Activated T-cell treated with anti-CD3 and anti-CD28 coated beads, Interleukin-2, amount 50 U/mL, for 4 hours (primary cell): ENCODE data around the gene CABLES1. TPM values are rescaled to one million over a fixed set of nuclear protein-coding genes. Genes with fewer than 3 reads are reported as not detected.
A peak's percentile ranks its signal among the peaks of the same experiment; 100 is the strongest.
"Not testable (repeated sequence)": the region's sequence is repeated elsewhere in the genome, so short reads cannot be mapped to it uniquely, and the experiment has no call there.

Experiments
- ATAC-seq, 2 donors: fragments of 200-7000 bp; cut with Tn5 transposase; one replicate each; pipeline ENCODE4 v1.10.0; 2021
- DNase-seq: peaks from one replicate; pipeline ENCODE4 v3.0.0-alpha.2; 2020
- H3K27me3 Mint-ChIP-seq: one replicate; pipeline ENCODE4 v1.8.0; 2021; ENCODE audit warnings: low read depth, mixed read lengths
- H3K36me3 Mint-ChIP-seq: one replicate; pipeline ENCODE4 v1.8.0; 2022; ENCODE audit warnings: mixed read lengths; ENCODE audit not compliant: insufficient read depth
- H3K4me1 Mint-ChIP-seq: one replicate; pipeline ENCODE4 v1.8.0; 2021; ENCODE audit warnings: low read depth, mixed read lengths
- H3K4me3 Mint-ChIP-seq: one replicate; pipeline ENCODE4 v1.8.0; 2021; ENCODE audit warnings: mild to moderate bottlenecking, moderate library complexity, mixed read lengths
- H3K9me3 Mint-ChIP-seq: one replicate; pipeline ENCODE4 v1.8.0; 2021; ENCODE audit warnings: mixed read lengths
- total RNA-seq, 3 donors: library from RNA; stranded (reverse); gene quantifications; one replicate each; pipeline ENCODE4 v1.2.1, GENCODE V29; 2021

Gene CABLES1, protein sequence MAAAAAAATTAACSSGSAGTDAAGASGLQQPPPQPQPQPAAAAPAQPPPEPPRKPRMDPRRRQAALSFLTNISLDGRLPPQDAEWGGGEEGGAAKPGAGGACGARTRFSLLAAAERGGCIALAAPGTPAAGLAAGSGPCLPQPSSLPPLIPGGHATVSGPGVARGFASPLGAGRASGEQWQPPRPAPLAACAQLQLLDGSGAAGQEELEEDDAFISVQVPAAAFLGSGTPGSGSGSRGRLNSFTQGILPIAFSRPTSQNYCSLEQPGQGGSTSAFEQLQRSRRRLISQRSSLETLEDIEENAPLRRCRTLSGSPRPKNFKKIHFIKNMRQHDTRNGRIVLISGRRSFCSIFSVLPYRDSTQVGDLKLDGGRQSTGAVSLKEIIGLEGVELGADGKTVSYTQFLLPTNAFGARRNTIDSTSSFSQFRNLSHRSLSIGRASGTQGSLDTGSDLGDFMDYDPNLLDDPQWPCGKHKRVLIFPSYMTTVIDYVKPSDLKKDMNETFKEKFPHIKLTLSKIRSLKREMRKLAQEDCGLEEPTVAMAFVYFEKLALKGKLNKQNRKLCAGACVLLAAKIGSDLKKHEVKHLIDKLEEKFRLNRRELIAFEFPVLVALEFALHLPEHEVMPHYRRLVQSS
- total RNA-seq: 1 to 10 TPM; 1.1 to 1.5 (median 1.4) TPM

DNA sequence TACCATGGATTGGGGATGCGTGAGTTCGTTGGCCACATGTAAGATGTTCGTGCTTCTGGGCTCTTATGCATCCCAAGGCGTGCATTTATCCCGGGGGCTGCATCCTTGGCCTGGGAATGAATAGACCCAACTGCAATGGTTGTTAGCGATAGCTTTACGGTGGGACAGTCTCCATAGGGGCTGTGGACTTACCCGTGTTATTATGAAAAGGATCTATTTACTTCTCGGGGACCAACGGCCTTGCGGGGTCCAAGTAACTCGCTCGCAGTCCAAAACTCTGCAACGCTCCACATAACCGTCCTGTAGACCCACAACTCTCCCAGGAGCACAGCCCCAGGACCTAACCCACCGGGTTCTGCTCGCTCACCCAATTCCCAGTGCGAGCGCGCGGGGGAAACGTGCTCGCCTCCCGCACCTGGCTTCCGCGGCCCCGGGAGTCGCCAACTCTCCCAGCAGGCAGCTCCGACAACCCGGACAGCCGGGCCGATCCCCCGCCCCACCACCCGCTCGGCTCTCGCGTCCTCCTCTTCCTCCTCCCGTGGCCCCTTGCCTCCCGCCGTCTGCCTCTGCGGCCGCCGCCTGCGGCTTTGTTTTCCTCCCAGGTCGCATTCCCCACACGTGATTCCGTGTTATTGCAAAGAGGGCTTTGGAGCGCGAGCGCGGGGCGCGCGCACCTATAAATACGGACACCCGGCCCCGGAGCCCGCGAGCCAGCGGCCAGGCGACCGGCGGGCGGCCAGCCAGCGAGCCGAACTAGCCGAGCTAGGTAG is at the start of gene CABLES1:
Gene CABLES1 (plus strand): TSS at position 706 of the 770 bp plus-strand sequence. CDS start 278 bp downstream, outside the sequence.
- H3K4me1 Mint-ChIP-seq: peaks cover 17% of the 10 kb centered on the region
- peak within 1 kb of the TSS; percentile 74 for H3K4me3 Mint-ChIP-seq
- peaks cover 53% of the 10 kb centered on the region for H3K27me3 Mint-ChIP-seq
- H3K36me3 Mint-ChIP-seq: no peaks in the 10 kb centered on the region
- H3K9me3 Mint-ChIP-seq: no peaks in the 10 kb centered on the region
- DNase-seq (no peak), ATAC-seq (peak; percentile 15 to 32)

- Mint-ChIP-seq H3K27me3 (peaks cover 16% of the 10 kb centered on the region), H3K9me3 (no peaks in the 10 kb centered on the region), H3K36me3 (no peaks in the 10 kb centered on the region), H3K4me3 (no peak overlapping the region), H3K4me1 (peaks cover 3% of the 10 kb centered on the region)
- ATAC-seq: no peak
- no peak for DNase-seq
Observed at GRCh38 chr18:23087352-23087751, 47.9 kb upstream of the CABLES1 start.

GRCh38 chr18:23088310-23088709 is 47.0 kb upstream of the CABLES1 start:
- Mint-ChIP-seq H3K4me3 (no peak overlapping the region), H3K9me3 (no peaks in the 10 kb centered on the region), H3K4me1 (peaks cover 3% of the 10 kb centered on the region), H3K36me3 (no peaks in the 10 kb centered on the region), H3K27me3 (peaks cover 14% of the 10 kb centered on the region)
- ATAC-seq (no peak), DNase-seq (no peak)

GRCh38 chr18:23091017-23091993 is 44.0 kb upstream of the CABLES1 start:
- not testable (repeated sequence) for ATAC-seq, H3K27me3 Mint-ChIP-seq, H3K9me3 Mint-ChIP-seq

GRCh38 chr18:23092121-23092520 is 43.2 kb upstream of the CABLES1 start:
- no peaks in the 10 kb centered on the region for H3K27me3 Mint-ChIP-seq
- DNase-seq (no peak), ATAC-seq (no peak)
- H3K36me3 Mint-ChIP-seq: no peaks in the 10 kb centered on the region
- no peak overlapping the region for H3K4me3 Mint-ChIP-seq
- peaks cover 3% of the 10 kb centered on the region for H3K4me1 Mint-ChIP-seq
- no peaks in the 10 kb centered on the region for H3K9me3 Mint-ChIP-seq

More at GRCh38 chr18:23091017-23091993, 44.0 kb upstream of the CABLES1 start:
- not testable (repeated sequence) for H3K36me3 Mint-ChIP-seq, H3K4me3 Mint-ChIP-seq, H3K4me1 Mint-ChIP-seq, DNase-seq

DNA sequence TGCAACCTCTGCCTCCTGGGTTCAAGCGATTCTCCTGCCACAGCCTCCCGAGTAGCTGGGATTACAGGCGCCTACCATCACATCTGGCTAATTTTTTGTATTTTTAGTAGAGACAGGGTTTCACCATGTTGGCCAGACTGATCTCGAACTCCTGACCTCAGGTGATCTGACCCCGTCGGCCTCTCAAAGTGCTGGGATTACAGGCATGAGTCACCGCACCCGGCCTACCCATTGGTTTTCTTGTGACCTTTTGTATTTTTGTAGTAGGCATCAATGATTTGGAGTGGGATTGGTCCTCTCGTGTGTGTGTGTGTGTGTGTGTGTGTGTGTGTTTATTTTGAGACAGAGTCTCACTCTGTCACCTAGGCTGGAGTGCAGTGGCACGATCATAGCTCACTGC is 42.2 kb upstream of the CABLES1 start:
- not testable (repeated sequence) for DNase-seq, H3K36me3 Mint-ChIP-seq, H3K4me1 Mint-ChIP-seq, H3K27me3 Mint-ChIP-seq, H3K4me3 Mint-ChIP-seq, ATAC-seq, H3K9me3 Mint-ChIP-seq

DNA sequence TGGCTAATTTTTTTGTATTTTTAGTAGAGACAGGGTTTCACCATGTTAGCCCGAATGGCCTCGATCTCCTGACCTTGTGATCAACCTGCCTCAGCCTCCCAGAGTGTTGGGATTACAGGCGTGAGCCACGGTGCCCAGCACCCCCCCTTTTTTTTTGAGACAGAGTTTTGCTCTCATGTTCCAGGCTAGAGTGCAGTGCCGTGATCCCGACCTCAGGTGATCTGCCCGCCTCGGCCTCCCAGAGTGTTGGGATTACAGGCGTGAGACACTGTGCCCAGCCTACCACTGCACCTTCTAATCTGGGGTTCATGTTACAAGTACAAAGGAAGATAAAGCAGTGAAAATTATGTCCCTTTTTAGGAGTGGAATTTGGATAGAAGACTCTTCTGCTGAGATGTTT is 41.5 kb upstream of the CABLES1 start:
- Mint-ChIP-seq H3K9me3 (no peaks in the 10 kb centered on the region), H3K4me3 (no peak overlapping the region), H3K27me3 (no peaks in the 10 kb centered on the region), H3K4me1 (peaks cover 3% of the 10 kb centered on the region), H3K36me3 (no peaks in the 10 kb centered on the region)
- ATAC-seq (no peak), DNase-seq (no peak)

DNA sequence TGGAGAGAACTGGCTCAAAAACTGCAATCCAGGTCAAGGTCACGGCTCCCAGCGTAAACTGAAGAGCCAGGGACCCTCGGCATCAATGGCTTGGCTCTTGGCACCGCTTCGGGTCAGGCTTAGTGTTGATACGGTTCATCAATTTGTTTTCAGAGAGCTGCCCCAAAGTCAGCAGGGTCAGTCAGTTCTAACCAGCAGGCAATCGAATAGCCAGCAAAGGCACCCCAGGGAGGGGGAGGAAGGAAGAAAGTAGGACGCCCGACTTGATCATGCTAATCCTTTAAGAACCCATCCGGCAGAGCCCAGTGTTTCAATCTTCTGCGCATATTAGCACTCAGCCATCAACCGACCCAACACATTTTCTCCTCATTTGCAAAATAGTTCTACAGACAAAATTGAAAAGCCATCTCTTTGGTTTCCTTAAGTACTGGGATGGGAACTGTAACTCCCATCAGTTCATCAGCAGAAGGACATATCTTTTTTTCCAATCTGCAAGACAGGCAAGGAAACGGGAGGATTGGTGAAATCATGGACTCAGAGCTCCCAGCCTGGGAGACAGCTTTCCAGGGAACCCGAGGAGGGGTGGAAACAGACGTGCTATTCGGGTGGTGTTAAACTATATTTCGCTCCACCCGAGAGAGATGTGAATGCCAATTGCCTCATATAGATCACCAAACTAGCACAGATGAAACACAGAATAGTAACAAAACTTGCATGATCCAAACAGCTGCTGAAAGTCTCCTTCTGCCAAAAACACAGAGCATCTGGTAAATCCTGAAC is 40.7 kb upstream of the CABLES1 start:
- DNase-seq (no peak), ATAC-seq (no peak)
- H3K4me3 Mint-ChIP-seq: no peak overlapping the region
- H3K9me3 Mint-ChIP-seq: no peaks in the 10 kb centered on the region
- H3K4me1 Mint-ChIP-seq: peaks cover 3% of the 10 kb centered on the region
- no peaks in the 10 kb centered on the region for H3K36me3 Mint-ChIP-seq
- no peaks in the 10 kb centered on the region for H3K27me3 Mint-ChIP-seq

GRCh38 chr18:23095463-23095862 is 39.8 kb upstream of the CABLES1 start:
- Mint-ChIP-seq H3K4me3 (no peak overlapping the region), H3K27me3 (no peaks in the 10 kb centered on the region), H3K9me3 (no peaks in the 10 kb centered on the region), H3K36me3 (no peaks in the 10 kb centered on the region), H3K4me1 (peaks cover 3% of the 10 kb centered on the region)
- DNase-seq (no peak), ATAC-seq (no peak)

DNA sequence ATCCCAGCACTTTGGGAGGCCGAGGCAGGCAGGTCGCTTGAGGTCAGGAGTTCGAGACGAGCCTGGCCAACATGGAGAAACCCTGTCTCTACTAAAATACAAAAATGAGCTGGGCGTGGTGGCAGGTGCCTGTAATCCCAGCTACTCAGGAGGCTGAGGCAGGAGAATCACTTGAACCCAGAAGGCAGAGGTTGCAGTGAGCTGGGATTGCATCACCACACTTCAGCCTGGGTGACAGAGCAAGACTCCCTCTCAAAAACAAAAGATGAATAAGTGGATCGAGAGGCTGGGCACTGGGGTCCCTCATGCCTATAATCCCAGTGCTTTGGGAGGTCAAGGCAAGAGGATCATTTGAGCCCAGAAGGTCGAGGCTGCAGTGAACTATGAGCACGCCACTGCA is 38.3 kb upstream of the CABLES1 start:
- not testable (repeated sequence) for H3K4me1 Mint-ChIP-seq, H3K36me3 Mint-ChIP-seq, DNase-seq, H3K4me3 Mint-ChIP-seq, H3K27me3 Mint-ChIP-seq, ATAC-seq, H3K9me3 Mint-ChIP-seq

- H3K36me3 Mint-ChIP-seq: no peaks in the 10 kb centered on the region
- H3K27me3 Mint-ChIP-seq: no peaks in the 10 kb centered on the region
- no peaks in the 10 kb centered on the region for H3K9me3 Mint-ChIP-seq
- H3K4me1 Mint-ChIP-seq: no peaks in the 10 kb centered on the region
- no peak for ATAC-seq
- no peak for DNase-seq
- no peak overlapping the region for H3K4me3 Mint-ChIP-seq
Observed at GRCh38 chr18:23099621-23100020, 35.7 kb upstream of the CABLES1 start.

DNA sequence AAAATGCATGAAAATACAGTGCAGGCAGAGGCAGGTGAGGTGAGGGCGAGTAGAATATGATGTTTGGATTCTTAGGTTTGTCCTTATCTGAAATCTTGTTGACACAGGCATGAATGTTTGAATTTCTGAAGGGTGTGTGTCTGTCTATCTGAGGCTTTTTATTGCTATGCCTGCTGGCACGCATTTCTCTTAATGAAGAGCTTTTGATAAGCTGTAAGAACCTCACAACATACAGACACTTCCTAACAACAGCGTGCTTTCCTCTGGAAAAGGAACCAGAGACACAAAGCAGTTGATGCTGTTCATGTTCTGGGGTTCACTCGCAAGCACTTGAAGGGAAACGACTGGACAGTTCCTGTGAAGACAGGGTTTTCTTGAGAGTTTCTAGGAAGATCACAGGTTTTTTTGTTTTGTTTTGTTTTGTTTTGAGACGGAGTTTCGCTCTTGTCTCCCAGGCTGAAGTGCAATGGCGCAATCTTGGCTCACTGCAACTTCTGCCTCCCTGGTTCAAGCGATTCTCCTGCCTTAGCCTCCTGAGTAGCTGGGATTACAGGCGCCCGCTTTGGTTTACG is 33.3 kb upstream of the CABLES1 start:
- ATAC-seq: no peak
- H3K4me3 Mint-ChIP-seq: no peak overlapping the region
- no peak for DNase-seq
- no peaks in the 10 kb centered on the region for H3K27me3 Mint-ChIP-seq
- no peaks in the 10 kb centered on the region for H3K36me3 Mint-ChIP-seq
- H3K4me1 Mint-ChIP-seq: no peaks in the 10 kb centered on the region
- H3K9me3 Mint-ChIP-seq: no peaks in the 10 kb centered on the region
